Smooth muscle cell (in vitro differentiated cells): ENCODE data around the gene MOB3C. TPM values are rescaled to one million over a fixed set of nuclear protein-coding genes. Genes with fewer than 3 reads are reported as not detected.
"Not testable (repeated sequence)": the region's sequence is repeated elsewhere in the genome, so short reads cannot be mapped to it uniquely, and the experiment has no call there.

ENCODE experiments used
- DNase-seq: peaks from one replicate; lab custom pipeline; 2025; ENCODE audit not compliant: unreplicated experiment; lab: John Stamatoyannopoulos, UW
- H2AFZ ChIP-seq: fragments of 200-600 bp; sonication (generic); 2 replicates; pipeline ENCODE4 v1.6.0; 2016; ENCODE audit warnings: antibody characterized with exemption, low read depth, mild to moderate bottlenecking
- H3F3A ChIP-seq: fragments of 200-600 bp; sonication (generic); 2 replicates; pipeline ENCODE4 v1.6.0; 2017; ENCODE audit warnings: antibody characterized with exemption, low read depth
- H3K27ac ChIP-seq: fragments of 200-600 bp; sonication (generic); 2 replicates; pipeline ENCODE4 v1.5.1; 2016; ENCODE audit warnings: low read depth, mild to moderate bottlenecking
- H3K27me3 ChIP-seq: fragments of 200-600 bp; sonication (generic); 2 replicates; pipeline ENCODE4 v1.6.1; 2016; ENCODE audit warnings: low read depth, mild to moderate bottlenecking
- H3K36me3 ChIP-seq: fragments of 200-600 bp; sonication (generic); 2 replicates; pipeline ENCODE4 v1.5.1; 2016; ENCODE audit warnings: low read depth
- H3K4me1 ChIP-seq: fragments of 200-600 bp; sonication (generic); 2 replicates; pipeline ENCODE4 v1.5.1; 2016; ENCODE audit warnings: low read depth
- H3K4me2 ChIP-seq: fragments of 200-600 bp; sonication (generic); 2 replicates; pipeline ENCODE4 v1.6.0; 2016; ENCODE audit warnings: mild to moderate bottlenecking
- H3K4me3 ChIP-seq: fragments of 200-600 bp; sonication (generic); 2 replicates; pipeline ENCODE4 v1.5.1; 2016; ENCODE audit warnings: mild to moderate bottlenecking
- H3K79me2 ChIP-seq: fragments of 200-600 bp; sonication (generic); 2 replicates; pipeline ENCODE4 v1.6.0; 2016; ENCODE audit warnings: low read depth, mild to moderate bottlenecking
- H3K9ac ChIP-seq: fragments of 200-600 bp; sonication (generic); 2 replicates; pipeline ENCODE4 v1.6.0; 2016; ENCODE audit warnings: low read depth
- H3K9me3 ChIP-seq: fragments of 200-600 bp; sonication (generic); replicated peaks from 2 replicates; pipeline ENCODE4 v1.5.1; 2016; ENCODE audit warnings: low read depth
- H4K20me1 ChIP-seq: fragments of 200-600 bp; sonication (generic); 2 replicates; pipeline ENCODE4 v1.6.0; 2016; ENCODE audit warnings: low read depth
- WGBS: methylation state at CpG from one replicate; pipeline ENCODE4 v1.1.7; 2016; ENCODE audit warnings: low lambda C conversion rate; 5-methylcytosine and 5-hydroxymethylcytosine counted together
- polyA plus RNA-seq: library from polyadenylated mRNA; unstranded; fragments of >200 nt; fragmentation: Nextera tagmentation; extraction: Ambion mirVana; gene quantifications from 2 replicates; pipeline ENCODE4 v1.2.1, GENCODE V29; 2016
- total RNA-seq: library from RNA; depleted of rRNA; stranded (reverse); fragments of >200 nt; gene quantifications from 2 replicates; pipeline ENCODE4 v1.2.3, GENCODE V29; 2014
- TF ChIP-seq, protein P1 (sequence below): fragments of 200-600 bp; sonication (generic); IDR thresholded peaks from 2 replicates; pipeline ENCODE4 v1.5.1; 2017; ENCODE audit warnings: borderline replicate concordance, mild to moderate bottlenecking, antibody characterized with exemption; ENCODE audit not compliant: insufficient read depth, poor library complexity, severe bottlenecking

Gene MOB3C
- total and polyA plus RNA-seq, 2 experiments from 2014 or later = 5.3 to 5.5 TPM

DNA sequence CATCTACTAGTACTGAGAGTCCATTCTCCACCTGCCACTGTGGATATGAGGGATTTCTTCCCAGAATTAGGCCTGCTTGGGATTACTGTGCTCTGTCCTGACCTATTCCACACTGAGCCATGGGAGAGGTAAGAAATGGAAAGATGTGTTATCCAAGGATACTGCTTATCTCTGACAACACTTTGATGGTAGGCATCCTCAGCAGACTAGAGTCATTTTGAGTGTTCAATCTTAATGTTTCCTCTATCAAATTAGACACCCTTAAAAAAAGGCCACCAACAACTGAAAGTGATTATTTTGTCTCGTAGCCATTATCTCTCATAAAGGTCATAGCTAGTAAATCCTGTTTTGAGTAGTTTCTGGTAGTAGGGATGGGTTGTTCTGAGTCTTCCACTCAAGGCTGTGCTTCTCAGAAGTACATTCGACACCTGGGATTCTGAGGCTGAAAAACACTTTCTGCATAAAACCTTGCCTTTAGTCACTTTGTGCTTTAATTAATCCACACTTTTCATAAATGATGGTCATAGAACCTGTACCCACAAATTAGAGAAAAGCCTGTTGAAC lies 42.8 kb upstream of the MOB3C start:
- DNase-seq = no peak
- 90% methylated on average over 2 of the region's 2 CpGs for WGBS
- Histone ChIP-seq H3F3A (no peaks in the 10 kb centered on the region), H2AFZ (no peak overlapping the region), H4K20me1 (no peaks in the 10 kb centered on the region), H3K9me3 (no peaks in the 10 kb centered on the region), H3K79me2 (no peaks in the 10 kb centered on the region), H3K36me3 (peaks cover 13% of the 10 kb centered on the region), H3K27ac (no peak overlapping the region), H3K4me3 (no peak overlapping the region), H3K9ac (no peak overlapping the region), H3K4me2 (no peak overlapping the region), H3K27me3 (no peaks in the 10 kb centered on the region), H3K4me1 (no peaks in the 10 kb centered on the region)
- TF ChIP-seq, protein P1, sequence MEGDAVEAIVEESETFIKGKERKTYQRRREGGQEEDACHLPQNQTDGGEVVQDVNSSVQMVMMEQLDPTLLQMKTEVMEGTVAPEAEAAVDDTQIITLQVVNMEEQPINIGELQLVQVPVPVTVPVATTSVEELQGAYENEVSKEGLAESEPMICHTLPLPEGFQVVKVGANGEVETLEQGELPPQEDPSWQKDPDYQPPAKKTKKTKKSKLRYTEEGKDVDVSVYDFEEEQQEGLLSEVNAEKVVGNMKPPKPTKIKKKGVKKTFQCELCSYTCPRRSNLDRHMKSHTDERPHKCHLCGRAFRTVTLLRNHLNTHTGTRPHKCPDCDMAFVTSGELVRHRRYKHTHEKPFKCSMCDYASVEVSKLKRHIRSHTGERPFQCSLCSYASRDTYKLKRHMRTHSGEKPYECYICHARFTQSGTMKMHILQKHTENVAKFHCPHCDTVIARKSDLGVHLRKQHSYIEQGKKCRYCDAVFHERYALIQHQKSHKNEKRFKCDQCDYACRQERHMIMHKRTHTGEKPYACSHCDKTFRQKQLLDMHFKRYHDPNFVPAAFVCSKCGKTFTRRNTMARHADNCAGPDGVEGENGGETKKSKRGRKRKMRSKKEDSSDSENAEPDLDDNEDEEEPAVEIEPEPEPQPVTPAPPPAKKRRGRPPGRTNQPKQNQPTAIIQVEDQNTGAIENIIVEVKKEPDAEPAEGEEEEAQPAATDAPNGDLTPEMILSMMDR = no peak

DNA sequence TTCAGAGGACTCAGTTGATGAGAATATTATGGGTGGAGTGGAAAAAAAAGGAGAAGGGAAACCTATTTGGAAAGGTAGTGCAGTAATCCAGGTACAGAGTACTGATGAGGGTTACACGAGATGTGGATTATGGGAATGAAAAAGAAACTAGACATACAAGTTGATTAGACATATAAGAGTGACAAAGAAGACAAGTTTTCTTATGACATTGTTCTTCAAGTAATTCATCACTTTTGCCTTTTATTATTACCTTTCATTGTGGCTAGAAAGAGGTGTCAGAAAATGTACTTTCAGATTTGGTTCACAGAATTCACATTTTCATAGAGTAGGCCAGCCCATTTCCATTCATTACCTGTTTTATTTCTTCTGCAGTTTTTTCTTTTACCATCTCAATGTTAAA lies 41.2 kb upstream of the MOB3C start:
- no peak overlapping the region for H3K4me3 ChIP-seq
- H3K27me3 ChIP-seq = no peaks in the 10 kb centered on the region
- H4K20me1 ChIP-seq = no peaks in the 10 kb centered on the region
- H3F3A ChIP-seq = no peaks in the 10 kb centered on the region
- no peak overlapping the region for H3K9ac ChIP-seq
- no peaks in the 10 kb centered on the region for H3K9me3 ChIP-seq
- H3K4me1 ChIP-seq = no peaks in the 10 kb centered on the region
- H3K4me2 ChIP-seq = no peak overlapping the region
- peaks cover 13% of the 10 kb centered on the region for H3K36me3 ChIP-seq
- H3K79me2 ChIP-seq = no peaks in the 10 kb centered on the region
- no peak overlapping the region for H3K27ac ChIP-seq
- no peak overlapping the region for H2AFZ ChIP-seq
- DNase-seq = no peak
- TF ChIP-seq, protein P1 = no peak
- WGBS = 88% methylated on average over 1 of the region's 1 CpG

GRCh38 chr1:46656643-46657042 lies 40.0 kb upstream of the MOB3C start:
- H3K9ac ChIP-seq = no peak overlapping the region
- no peak overlapping the region for H3K27ac ChIP-seq
- no peak overlapping the region for H2AFZ ChIP-seq
- H3K4me2 ChIP-seq = no peak overlapping the region
- TF ChIP-seq, protein P1 = no peak
- DNase-seq = no peak
- peaks cover 13% of the 10 kb centered on the region for H3K36me3 ChIP-seq
- H3K4me3 ChIP-seq = no peak overlapping the region
- no peaks in the 10 kb centered on the region for H3K4me1 ChIP-seq
- no peaks in the 10 kb centered on the region for H3K79me2 ChIP-seq
- 98% methylated on average over 2 of the region's 2 CpGs for WGBS
- H3F3A ChIP-seq = no peaks in the 10 kb centered on the region
- no peaks in the 10 kb centered on the region for H3K27me3 ChIP-seq
- no peaks in the 10 kb centered on the region for H4K20me1 ChIP-seq
- no peaks in the 10 kb centered on the region for H3K9me3 ChIP-seq

GRCh38 chr1:46655848-46656247 lies 39.2 kb upstream of the MOB3C start:
- Histone ChIP-seq H3K4me1 (no peaks in the 10 kb centered on the region), H3K27me3 (no peaks in the 10 kb centered on the region), H2AFZ (no peak overlapping the region), H3K9ac (no peak overlapping the region), H3K36me3 (peaks cover 13% of the 10 kb centered on the region), H3F3A (no peaks in the 10 kb centered on the region), H3K27ac (no peak overlapping the region), H3K79me2 (no peaks in the 10 kb centered on the region), H3K9me3 (no peaks in the 10 kb centered on the region), H4K20me1 (no peaks in the 10 kb centered on the region), H3K4me2 (no peak overlapping the region), H3K4me3 (no peak overlapping the region)
- TF ChIP-seq, protein P1 = no peak
- no peak for DNase-seq

DNA sequence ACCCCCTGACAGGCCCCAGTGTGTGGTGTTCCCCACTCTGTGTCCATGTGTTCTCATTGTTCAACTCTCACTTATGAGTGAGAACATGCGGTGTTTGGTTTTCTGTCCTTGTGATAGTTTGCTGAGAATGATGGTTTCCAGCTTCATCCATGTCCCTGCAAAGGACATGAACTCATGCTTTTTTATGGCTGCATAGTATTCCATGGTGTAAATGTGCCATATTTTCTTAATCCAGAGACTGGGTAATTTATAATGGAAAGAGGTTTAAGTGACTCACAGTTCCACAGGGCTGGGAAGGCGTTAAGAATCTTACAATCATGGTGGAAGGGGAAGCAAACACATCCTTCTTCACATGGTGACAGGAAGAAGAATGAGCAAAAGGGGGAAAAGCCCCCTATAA lies 38.1 kb upstream of the MOB3C start:
- H4K20me1 ChIP-seq, DNase-seq, H3K9me3 ChIP-seq, H3K27ac ChIP-seq, H3K9ac ChIP-seq, H3K4me2 ChIP-seq, H3K27me3 ChIP-seq, H3K4me3 ChIP-seq, H3F3A ChIP-seq, H3K4me1 ChIP-seq, H3K79me2 ChIP-seq, H2AFZ ChIP-seq: not testable (repeated sequence)
- peaks cover 18% of the 10 kb centered on the region for H3K36me3 ChIP-seq
- WGBS = 100% methylated on average over 2 of the region's 2 CpGs
